SH-SY5Y (cell line): ENCODE data around the gene MNX1.

ENCODE experiments used
- GATA2 ChIP-seq: IDR thresholded peaks from 2 replicates; pipeline ENCODE4 v1.6.1; 2011; ENCODE audit warnings: mild to moderate bottlenecking, low read depth, low read length
- GATA3 ChIP-seq: IDR thresholded peaks from 2 replicates; pipeline ENCODE4 v1.6.1; 2011; ENCODE audit warnings: low read depth, mild to moderate bottlenecking, low read length, moderate library complexity

DNA sequence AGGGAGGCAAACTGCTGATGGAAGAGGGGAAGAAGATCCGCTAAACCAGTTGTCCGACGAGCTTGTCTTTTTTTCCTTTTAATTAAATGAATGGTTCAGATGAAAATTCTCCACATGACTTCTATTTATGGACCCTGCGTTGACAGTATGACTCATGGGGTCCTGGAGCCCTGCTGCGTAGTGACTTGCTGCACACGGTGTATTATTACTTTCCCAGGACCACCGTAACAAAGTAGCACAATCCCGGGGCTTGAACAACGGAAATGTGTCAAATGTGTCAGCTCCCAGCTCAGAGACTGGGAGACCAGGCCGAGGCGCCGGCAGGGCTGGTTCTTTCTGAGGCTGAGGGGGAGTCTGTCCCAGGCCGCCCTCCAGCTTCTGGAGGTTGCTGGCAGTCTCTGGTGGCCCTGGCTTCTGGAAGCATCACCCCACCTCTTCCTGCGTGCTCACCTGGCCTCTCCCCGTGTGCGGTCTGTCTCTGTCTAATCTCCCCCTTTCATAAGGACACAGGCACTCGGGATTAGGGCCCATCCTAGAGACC lies 33.8 kb upstream of the MNX1 start:
- TF ChIP-seq GATA2: no peak
- TF ChIP-seq GATA3: no peak
